Activated CD8-positive, alpha-beta T cell treated with anti-CD3 and anti-CD28 coated beads for 36 hours (primary cell): ENCODE data around the gene KCND3. TPM values are rescaled to one million over a fixed set of nuclear protein-coding genes. Genes with fewer than 3 reads are reported as not detected.
A peak's percentile ranks its signal among the peaks of the same experiment; 100 is the strongest.

ENCODE experiments used
- ATAC-seq: fragments of 200-7000 bp; cut with Tn5 transposase; one replicate; pipeline ENCODE4 v1.10.0; 2021; ENCODE audit warnings: mild to moderate bottlenecking, moderate library complexity
- CTCF ChIA-PET: fragments of 350-600 bp; sonication (Branson Sonifier 250); formaldehyde crosslinking; loops from one replicate; lab custom pipeline; 2021; ENCODE audit warnings: antibody characterized with exemption; lab: Charles Lee
- POLR2A ChIA-PET: fragments of 350-600 bp; sonication (Branson Sonifier 250); formaldehyde crosslinking; loops from one replicate; lab custom pipeline; 2021; ENCODE audit warnings: antibody characterized with exemption; lab: Charles Lee
- DNase-seq: peaks from one replicate; pipeline ENCODE4 v3.0.0-alpha.2; 2020
- H3K27ac Mint-ChIP-seq: one replicate; pipeline ENCODE4 v1.8.0; 2021; ENCODE audit warnings: mild to moderate bottlenecking, mixed read lengths
- H3K27me3 Mint-ChIP-seq: one replicate; pipeline ENCODE4 v1.8.0; 2021; ENCODE audit warnings: mixed read lengths
- H3K36me3 Mint-ChIP-seq: one replicate; pipeline ENCODE4 v1.8.0; 2021; ENCODE audit warnings: low read depth, mixed read lengths
- H3K4me1 Mint-ChIP-seq: one replicate; pipeline ENCODE4 v1.8.0; 2021; ENCODE audit warnings: low read depth, mixed read lengths
- H3K4me3 Mint-ChIP-seq: one replicate; pipeline ENCODE4 v1.8.0; 2021; ENCODE audit warnings: mild to moderate bottlenecking, moderate library complexity, mixed read lengths
- H3K9me3 Mint-ChIP-seq: one replicate; pipeline ENCODE4 v1.8.0; 2021; ENCODE audit warnings: mixed read lengths
- intact Hi-C: fragments of 100-400 bp; cut with micrococcal nuclease; formaldehyde crosslinking; loops from one replicate; pipeline ENCODE4 v1.10.0; 2022
- total RNA-seq, 2 experiments: library from RNA; stranded (reverse); gene quantifications; one replicate each; pipeline ENCODE4 v1.2.3, GENCODE V29; 2021
- TF ChIP-seq, protein P1 (sequence below): fragments of 200-600 bp; IDR thresholded peaks from one replicate; pipeline ENCODE4 v1.8.0; 2022; ENCODE audit warnings: antibody characterized with exemption, mild to moderate bottlenecking

The KCND3 gene
- total RNA-seq, 2 experiments from 2014 or later, result not detected

DNA sequence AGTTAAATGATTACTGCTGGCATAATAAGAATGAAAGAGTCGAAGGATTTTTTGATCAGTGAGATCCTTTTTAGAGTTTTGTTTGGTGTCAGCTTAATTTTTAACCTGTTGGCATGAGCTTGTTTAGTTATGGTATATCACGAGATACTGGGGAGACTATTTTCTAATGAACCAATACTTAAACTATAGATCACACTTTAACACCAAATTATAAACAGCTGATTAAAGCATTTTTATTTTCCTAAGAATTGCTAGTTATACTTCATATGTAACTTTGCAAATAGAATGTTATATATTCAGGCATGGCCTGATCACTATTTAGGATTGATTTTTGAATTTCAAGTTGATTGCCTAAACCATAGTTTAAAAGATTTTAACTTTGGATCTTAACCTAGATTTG lies 227.8 kb downstream of the KCND3 start:
- POLR2A ChIA-PET, result interaction anchor here (1.4 kb wide), 1 partner anchor 25 kb away, joined by 3 read pairs; no protein-coding TSS in a partner anchor
- H3K27me3 Mint-ChIP-seq, result no peaks in the 10 kb centered on the region
- peaks cover 29% of the 10 kb centered on the region for H3K4me1 Mint-ChIP-seq
- no peak for DNase-seq
- TF ChIP-seq, protein P1, sequence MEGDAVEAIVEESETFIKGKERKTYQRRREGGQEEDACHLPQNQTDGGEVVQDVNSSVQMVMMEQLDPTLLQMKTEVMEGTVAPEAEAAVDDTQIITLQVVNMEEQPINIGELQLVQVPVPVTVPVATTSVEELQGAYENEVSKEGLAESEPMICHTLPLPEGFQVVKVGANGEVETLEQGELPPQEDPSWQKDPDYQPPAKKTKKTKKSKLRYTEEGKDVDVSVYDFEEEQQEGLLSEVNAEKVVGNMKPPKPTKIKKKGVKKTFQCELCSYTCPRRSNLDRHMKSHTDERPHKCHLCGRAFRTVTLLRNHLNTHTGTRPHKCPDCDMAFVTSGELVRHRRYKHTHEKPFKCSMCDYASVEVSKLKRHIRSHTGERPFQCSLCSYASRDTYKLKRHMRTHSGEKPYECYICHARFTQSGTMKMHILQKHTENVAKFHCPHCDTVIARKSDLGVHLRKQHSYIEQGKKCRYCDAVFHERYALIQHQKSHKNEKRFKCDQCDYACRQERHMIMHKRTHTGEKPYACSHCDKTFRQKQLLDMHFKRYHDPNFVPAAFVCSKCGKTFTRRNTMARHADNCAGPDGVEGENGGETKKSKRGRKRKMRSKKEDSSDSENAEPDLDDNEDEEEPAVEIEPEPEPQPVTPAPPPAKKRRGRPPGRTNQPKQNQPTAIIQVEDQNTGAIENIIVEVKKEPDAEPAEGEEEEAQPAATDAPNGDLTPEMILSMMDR, result no peak
- H3K9me3 Mint-ChIP-seq, result no peaks in the 10 kb centered on the region
- no peak overlapping the region for H3K27ac Mint-ChIP-seq
- peaks cover 60% of the 10 kb centered on the region for H3K36me3 Mint-ChIP-seq
- no peak for ATAC-seq
- CTCF ChIA-PET, result interaction anchor here (1.1 to 1.6 kb wide), 2 partner anchors 47 to 254 kb away, joined by 3 to 6 read pairs; no protein-coding TSS in a partner anchor
- intact Hi-C loops, result no loop called here
- H3K4me3 Mint-ChIP-seq, result no peak overlapping the region

DNA sequence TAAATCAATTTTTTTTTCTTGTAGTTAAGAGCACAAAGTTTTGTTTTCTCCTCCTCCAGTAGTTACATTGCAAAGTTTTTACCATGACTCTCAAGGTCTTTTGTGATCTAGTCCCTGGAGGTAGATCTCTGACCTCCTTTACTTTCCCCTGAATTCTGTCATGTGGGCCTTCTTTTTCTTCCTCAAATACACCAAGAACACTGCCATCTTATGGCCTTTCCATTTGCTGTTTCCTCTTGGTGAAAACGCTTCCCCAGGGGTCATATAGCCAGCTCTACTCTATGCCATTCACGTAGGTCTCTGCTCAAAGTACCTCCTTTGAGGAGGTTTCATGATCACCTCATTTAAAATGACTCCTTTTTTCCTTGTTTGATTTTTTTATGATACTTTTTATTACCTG lies 231.1 kb downstream of the KCND3 start:
- CTCF ChIA-PET, result interaction anchor here (1.8 kb wide), 1 partner anchor 276 kb away, joined by 3 read pairs; no protein-coding TSS in a partner anchor
- POLR2A ChIA-PET, result interaction anchor here (3.5 kb wide), 1 partner anchor 9 kb away, joined by 13 read pairs; no protein-coding TSS in a partner anchor
- Mint-ChIP-seq H3K27ac (peak overlapping the region; percentile 53), H3K4me3 (peak overlapping the region; percentile 34), H3K27me3 (no peaks in the 10 kb centered on the region), H3K36me3 (peaks cover 44% of the 10 kb centered on the region), H3K9me3 (no peaks in the 10 kb centered on the region), H3K4me1 (peaks cover 40% of the 10 kb centered on the region)
- ATAC-seq (no peak), DNase-seq (no peak)
- intact Hi-C loops, result loop anchor here (5.0 kb wide), 1 partner anchor 251 kb away; no protein-coding TSS in a partner anchor
- TF ChIP-seq, protein P1, result no peak

DNA sequence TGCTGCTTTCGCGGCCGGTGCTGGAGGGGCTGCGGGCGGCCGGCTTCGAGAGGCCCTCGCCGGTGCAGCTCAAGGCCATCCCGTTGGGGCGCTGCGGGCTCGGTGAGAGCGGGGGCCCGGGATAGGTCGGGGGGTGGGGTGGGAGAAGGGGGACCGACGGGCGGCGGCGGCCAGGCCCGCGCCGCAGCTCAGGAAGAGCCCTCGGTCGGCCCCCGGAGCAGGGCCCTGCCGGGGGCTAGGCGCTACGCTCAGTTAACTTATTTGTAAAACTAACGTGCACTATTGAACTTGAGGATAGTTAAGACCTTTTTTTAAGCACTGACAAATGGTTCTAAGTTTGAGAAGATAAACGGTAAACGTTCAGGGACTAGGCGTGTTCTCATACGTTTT lies 233.3 kb downstream of the KCND3 start:
- TF ChIP-seq, protein P1, result no peak
- H3K9me3 Mint-ChIP-seq, result no peaks in the 10 kb centered on the region
- peaks cover 31% of the 10 kb centered on the region for H3K36me3 Mint-ChIP-seq
- intact Hi-C loops, result loop anchor here (5.0 kb wide), 1 partner anchor 249 kb away; no protein-coding TSS in a partner anchor
- no peaks in the 10 kb centered on the region for H3K27me3 Mint-ChIP-seq
- peak; percentile 7 for ATAC-seq
- H3K4me3 Mint-ChIP-seq, result peak overlapping the region; percentile 88
- no peak for DNase-seq
- CTCF ChIA-PET, result interaction anchor here (0.8 to 3.0 kb wide), 12 partner anchors 9 to 314 kb away, joined by 3 to 25 read pairs (median 6); partner anchors contain the start of genes ATP5PB and WDR77
- peaks cover 38% of the 10 kb centered on the region for H3K4me1 Mint-ChIP-seq
- POLR2A ChIA-PET, result interaction anchor here (1.4 to 3.5 kb wide), 4 partner anchors 11 to 252 kb away, joined by 3 to 13 read pairs (median 6); no protein-coding TSS in a partner anchor
- H3K27ac Mint-ChIP-seq, result peak overlapping the region; percentile 98

- Mint-ChIP-seq H3K27ac (peak within 1 kb of the TSS; percentile 98), H3K4me3 (peak within 1 kb of the TSS; percentile 88), H3K36me3 (peaks cover 26% of the 10 kb centered on the region), H3K27me3 (no peaks in the 10 kb centered on the region), H3K4me1 (peaks cover 33% of the 10 kb centered on the region), H3K9me3 (no peaks in the 10 kb centered on the region)
- TF ChIP-seq, protein P1, result peak; percentile 84
- ATAC-seq, result peak; percentile 93
- DNase-seq, result peak; percentile 96
- intact Hi-C loops, result loop anchor here (5.0 kb wide), 1 partner anchor 248 kb away; no protein-coding TSS in a partner anchor
- CTCF ChIA-PET, result interaction anchor here (0.6 to 3.0 kb wide), 24 partner anchors 8 to 313 kb away, joined by 3 to 25 read pairs (median 6); partner anchors contain the start of genes ADORA3, INKA2, TMIGD3 and WDR77
- POLR2A ChIA-PET, result interaction anchor here (0.6 to 3.5 kb wide), 20 partner anchors 10 to 540 kb away, joined by 3 to 13 read pairs (median 4); partner anchors contain the start of genes INKA2, RAP1A and WDR77
These were observed 233.9 kb downstream of the KCND3 start, which contains the start of gene DDX20 for GRCh38 chr1:111755331-111756123. DDX20 (plus strand) TSS chr1:111755901; CDS start chr1:111755925, 24 bp downstream.
